H1 (cell line): Measurements from ENCODE around the gene PSMB1. TPM values are rescaled to one million over a fixed set of nuclear protein-coding genes. Genes with fewer than 3 reads are reported as not detected.

ENCODE experiments used
- CTCF ChIA-PET: fragments of 300-600 bp; sonication (Branson Sonifier 250); formaldehyde crosslinking; loops from one replicate; lab custom pipeline; 2021; ENCODE audit not compliant: partially characterized antibody; lab: Charles Lee
- POLR2A ChIA-PET: fragments of 300-600 bp; sonication (Branson Sonifier 250); formaldehyde crosslinking; loops from one replicate; lab custom pipeline; 2021; ENCODE audit warnings: inconsistent platforms; ENCODE audit not compliant: partially characterized antibody; lab: Charles Lee
- DNase-seq, 2 experiments: peaks; one replicate each; pipeline versions ENCODE4 v3.0.0 to v3.0.0-alpha.2; 2010 to 2022; ENCODE audit warnings: low spot score in 2 of 2, low read depth in 1 of 2, mixed read lengths in 1 of 2
- FAIRE-seq: peaks from 2 replicates; lab custom pipeline; 2011; peaks lifted over from hg19 to GRCh38; lab: Jason Lieb, UNC
- H2AFZ ChIP-seq: 2 replicates; pipeline ENCODE4 v1.8.1; 2012; ENCODE audit warnings: low read length, inconsistent platforms
- H2AK5ac ChIP-seq: 2 replicates; pipeline ENCODE4 v1.6.1; 2013; ENCODE audit warnings: low read depth, low read length
- H2BK120ac ChIP-seq: replicated peaks from 2 replicates; pipeline ENCODE3; 2013; ENCODE audit warnings: low read depth, low read length, inconsistent platforms
- H2BK12ac ChIP-seq: 2 replicates; pipeline ENCODE4 v1.6.1; 2013; ENCODE audit warnings: low read depth, low read length
- H2BK15ac ChIP-seq: 2 replicates; pipeline ENCODE4 v1.6.1; 2013; ENCODE audit warnings: low read length
- H2BK20ac ChIP-seq: 2 replicates; pipeline ENCODE4 v1.6.1; 2013; ENCODE audit warnings: low read length
- H2BK5ac ChIP-seq: 2 replicates; pipeline ENCODE4 v1.6.1; 2013; ENCODE audit warnings: low read depth, low read length
- H3K14ac ChIP-seq: 2 replicates; pipeline ENCODE4 v1.6.1; 2013; ENCODE audit warnings: inconsistent platforms; ENCODE audit not compliant: insufficient read length
- H3K18ac ChIP-seq: 2 replicates; pipeline ENCODE4 v1.6.1; 2013; ENCODE audit warnings: low read length; ENCODE audit errors: extremely low read depth
- H3K23ac ChIP-seq: 2 replicates; pipeline ENCODE4 v1.6.1; 2013; ENCODE audit warnings: inconsistent platforms; ENCODE audit not compliant: insufficient read length
- H3K23me2 ChIP-seq: 2 replicates; pipeline ENCODE4 v1.6.1; 2013; ENCODE audit warnings: low read depth, low read length
- H3K27ac ChIP-seq: 2 replicates; pipeline ENCODE4 v1.6.1; 2011; ENCODE audit warnings: low read depth, low read length, inconsistent platforms
- H3K27me3 ChIP-seq, 4 experiments: replicated peaks in 1 of 4; 1 replicate in 1 of 4; 2 replicates in 3 of 4; pipeline versions ENCODE4 v1.6.1 to v1.8.1; 2011 to 2013; ENCODE audit warnings: low read length in 3 of 4, mild to moderate bottlenecking in 3 of 4, inconsistent platforms in 2 of 4, mixed read lengths in 2 of 4, moderate library complexity in 1 of 4; ENCODE audit not compliant: control insufficient read depth in 3 of 4, insufficient read depth in 3 of 4; ENCODE audit errors: extremely low read depth in 1 of 4
- H3K36me3 ChIP-seq, 4 experiments: 2 replicates each; pipeline versions ENCODE4 v1.6.1 to v1.8.1; 2011 to 2013; ENCODE audit warnings: mild to moderate bottlenecking in 4 of 4, low read length in 3 of 4, moderate library complexity in 2 of 4, control low read depth in 1 of 4, inconsistent platforms in 1 of 4; ENCODE audit not compliant: insufficient read depth in 4 of 4, control insufficient read depth in 2 of 4
- H3K4ac ChIP-seq: replicated peaks from 2 replicates; pipeline ENCODE3; 2013; ENCODE audit warnings: low read length, low read depth, mixed read lengths, inconsistent platforms; ENCODE audit not compliant: insufficient read length
- H3K4me1 ChIP-seq, 4 experiments: replicated peaks in 1 of 4; 1 replicate in 1 of 4; 2 replicates in 3 of 4; pipeline versions ENCODE4 v1.6.1 to v1.8.1; 2011 to 2013; ENCODE audit warnings: low read length in 3 of 4, inconsistent platforms in 2 of 4, mixed read lengths in 1 of 4; ENCODE audit not compliant: insufficient read depth in 4 of 4, control insufficient read depth in 3 of 4
- H3K4me2 ChIP-seq, 2 experiments: 2 replicates each; pipeline versions ENCODE4 v1.6.1 to v1.8.1; 2011 to 2013; ENCODE audit warnings: low read depth in 2 of 2, low read length in 2 of 2, control low read depth in 1 of 2, inconsistent platforms in 1 of 2, mild to moderate bottlenecking in 1 of 2; ENCODE audit not compliant: insufficient read depth in 1 of 2
- H3K4me3 ChIP-seq, 4 experiments: fragments of 200-600, 300-600 bp in 1 of 4; sonication (generic), shearing (Covaris generic), sonication (Bioruptor Twin) in 1 of 4; 2 replicates each; pipeline versions ENCODE4 v1.5.1 to v1.8.1; 2011 to 2016; ENCODE audit warnings: low read length in 4 of 4, low read depth in 3 of 4, control low read depth in 2 of 4, inconsistent platforms in 2 of 4, mild to moderate bottlenecking in 2 of 4, mixed read lengths in 1 of 4, moderate library complexity in 1 of 4; ENCODE audit not compliant: insufficient read depth in 2 of 4; ENCODE audit errors: extremely low read depth in 1 of 4
- H3K56ac ChIP-seq: replicated peaks from 2 replicates; pipeline ENCODE3; 2013; ENCODE audit warnings: low read depth, mild to moderate bottlenecking, mixed read lengths, low read length, inconsistent platforms; ENCODE audit not compliant: insufficient read length
- H3K79me1 ChIP-seq: 2 replicates; pipeline ENCODE4 v1.6.1; 2013; ENCODE audit warnings: low read depth, low read length, control low read depth
- H3K79me2 ChIP-seq, 2 experiments: 2 replicates each; pipeline versions ENCODE4 v1.6.1 to v1.8.1; 2012 to 2013; ENCODE audit warnings: low read length in 2 of 2, mild to moderate bottlenecking in 2 of 2, inconsistent platforms in 1 of 2; ENCODE audit not compliant: insufficient read depth in 2 of 2, control insufficient read depth in 1 of 2
- H3K9ac ChIP-seq, 4 experiments: replicated peaks in 1 of 4; 1 replicate in 1 of 4; 2 replicates in 3 of 4; pipeline versions ENCODE4 v1.6.1 to v1.8.1; 2011 to 2013; ENCODE audit warnings: low read depth in 3 of 4, low read length in 3 of 4, control low read depth in 2 of 4, mild to moderate bottlenecking in 2 of 4, moderate library complexity in 2 of 4, inconsistent platforms in 1 of 4; ENCODE audit errors: extremely low read depth in 1 of 4
- H3K9me3 ChIP-seq, 2 experiments: 2 replicates each; pipeline versions ENCODE4 v1.6.1 to v1.8.1; 2012 to 2013; ENCODE audit warnings: mild to moderate bottlenecking in 2 of 2, moderate library complexity in 2 of 2, control low read depth in 1 of 2, inconsistent platforms in 1 of 2, low read depth in 1 of 2, low read length in 1 of 2, mixed read lengths in 1 of 2; ENCODE audit not compliant: insufficient read depth in 2 of 2
- H4K20me1 ChIP-seq, 2 experiments: replicated peaks in 1 of 2; 2 replicates each; pipeline versions ENCODE3 to v1.8.1; 2011 to 2013; ENCODE audit warnings: inconsistent platforms in 2 of 2, low read length in 2 of 2, mild to moderate bottlenecking in 1 of 2; ENCODE audit not compliant: insufficient read depth in 2 of 2, control insufficient read depth in 1 of 2
- H4K5ac ChIP-seq: 2 replicates; pipeline ENCODE4 v1.6.1; 2013; ENCODE audit warnings: low read length, low read depth, mixed read lengths, inconsistent platforms; ENCODE audit not compliant: insufficient read length
- H4K8ac ChIP-seq: 2 replicates; pipeline ENCODE4 v1.8.0; 2013; ENCODE audit warnings: mild to moderate bottlenecking, moderate library complexity, low read length, inconsistent platforms; ENCODE audit not compliant: insufficient read depth; ENCODE audit errors: extremely low read depth
- H4K91ac ChIP-seq: replicated peaks from 2 replicates; pipeline ENCODE3; 2013; ENCODE audit warnings: low read length, mixed read lengths, inconsistent platforms; ENCODE audit not compliant: insufficient read length
- BCL11A ChIP-seq, 2 experiments: IDR thresholded peaks; one replicate each; pipeline ENCODE4 v1.6.1; 2011; ENCODE audit warnings: low read depth in 2 of 2, low read length in 2 of 2, mild to moderate bottlenecking in 2 of 2
- CREB1 ChIP-seq: IDR thresholded peaks from 2 replicates; pipeline ENCODE4 v1.6.1; 2012; ENCODE audit warnings: inconsistent platforms
- RAD21 ChIP-seq, 2 experiments: IDR thresholded peaks in 1 of 2; conservative IDR thresholded peaks in 1 of 2; 2 replicates each; pipeline ENCODE4 v1.6.1; 2011; ENCODE audit warnings: low read depth in 2 of 2, low read length in 2 of 2, improper control_type of control experiment in 1 of 2, inconsistent platforms in 1 of 2, mild to moderate bottlenecking in 1 of 2, moderate library complexity in 1 of 2
- WGBS, 2 experiments: shearing (Covaris generic) in 1 of 2; methylation state at CpG; one replicate each; pipeline versions ENCODE4 v1.1.6 to v1.1.7; 2013 to 2015; ENCODE audit warnings: low lambda C conversion rate in 2 of 2, mixed read lengths in 2 of 2, inconsistent platforms in 1 of 2, low coverage in 1 of 2, missing lambda C conversion rate in 1 of 2; ENCODE audit not compliant: insufficient replicate concordance in 2 of 2, insufficient coverage in 1 of 2, insufficient read length in 1 of 2; ENCODE audit errors: extremely low coverage in 1 of 2, missing lambda C conversion rate in 1 of 2; 5-methylcytosine and 5-hydroxymethylcytosine counted together
- polyA plus RNA-seq, 7 experiments: library from polyadenylated mRNA; depleted of rRNA in 3 of 7; stranded (reverse) in 5 of 7; unstranded in 2 of 7; fragments of >200 nt in 5 of 7; fragments of 200-250 nt in 2 of 7; gene quantifications; 1 replicate in 5 of 7; 2 replicates in 1 of 7; 4 replicates in 1 of 7; pipeline versions ENCODE4 v1.2.1 to v1.2.3, GENCODE V29; 2011 to 2013; ENCODE audit warnings: missing spikeins in 2 of 7, mixed read lengths in 2 of 7
- total RNA-seq: library from RNA; stranded (reverse); fragmentation: NEBNext Ultra II Directional; extraction: Animal tissue kit (Norgen Biotek cat#: 25700); gene quantifications from 2 replicates; pipeline ENCODE4 v1.2.1, GENCODE V29; 2021
- TF ChIP-seq, protein P1 (sequence below), 3 experiments: IDR thresholded peaks; 1 replicate in 2 of 3; 2 replicates in 1 of 3; pipeline versions ENCODE4 v1.5.1 to v1.6.1; 2011; ENCODE audit warnings: low read length in 3 of 3, mild to moderate bottlenecking in 3 of 3, inconsistent platforms in 2 of 3, low read depth in 1 of 3, moderate library complexity in 1 of 3; ENCODE audit not compliant: insufficient read depth in 1 of 3; ENCODE audit errors: control extremely low read depth in 1 of 3

PSMB1 gene
- total and polyA plus RNA-seq, 2 of the 8 experiments (the other 6 are each of a cell fraction or from before 2014, with no cell fraction given) = 237 to 609 TPM

GRCh38 chr6:170575250-170575649 is 22.1 kb upstream of the PSMB1 start:
- Histone ChIP-seq H3K9ac (no peak overlapping the region), H3K4ac (no peak overlapping the region), H3K23ac (no peak overlapping the region), H3K23me2 (no peaks in the 10 kb centered on the region), H3K56ac (no peak overlapping the region), H3K27me3 (no peaks in the 10 kb centered on the region), H3K14ac (no peak overlapping the region), H2AK5ac (no peak overlapping the region), H2BK15ac (no peak overlapping the region), H3K27ac (no peak overlapping the region), H3K4me3 (no peak overlapping the region), H2BK20ac (no peak overlapping the region), H3K9me3 (no peaks in the 10 kb centered on the region), H3K4me2 (no peak overlapping the region), H3K79me2 (no peaks in the 10 kb centered on the region), H3K79me1 (no peaks in the 10 kb centered on the region), H3K4me1 (no peaks in the 10 kb centered on the region), H4K8ac (no peak overlapping the region), H2BK5ac (no peak overlapping the region), H4K5ac (no peak overlapping the region), H3K18ac (no peak overlapping the region), H4K91ac (no peak overlapping the region), H2AFZ (no peak overlapping the region), H2BK12ac (no peak overlapping the region), H2BK120ac (no peak overlapping the region), H4K20me1 (peaks cover 0 to 3% of the 10 kb centered on the region in 2 experiments), H3K36me3 (peaks cover under 1 to 72% (median 23%) of the 10 kb centered on the region in 4 experiments; a peak in 7 of 8 replicates)
- WGBS, 2 experiments = 84% methylated on average over 1 of the region's 1 CpG; no CpG with 5 or more reads in 1 of the 2 experiments
- FAIRE-seq = no peak
- no peak for TF ChIP-seq BCL11A (IDR thresholded peaks at IDR 0.05; ENCODE audit: low read depth in 2 of 2, low read length in 2 of 2)
- no peak for TF ChIP-seq CREB1
- TF ChIP-seq RAD21 (IDR thresholded peaks at IDR 0.05 in 1 of 2, conservative IDR thresholded peaks at IDR 0.05 in 1 of 2; ENCODE audit: low read depth in 2 of 2, low read length in 2 of 2) = peak; percentile 48 to 60
- TF ChIP-seq, protein P1, sequence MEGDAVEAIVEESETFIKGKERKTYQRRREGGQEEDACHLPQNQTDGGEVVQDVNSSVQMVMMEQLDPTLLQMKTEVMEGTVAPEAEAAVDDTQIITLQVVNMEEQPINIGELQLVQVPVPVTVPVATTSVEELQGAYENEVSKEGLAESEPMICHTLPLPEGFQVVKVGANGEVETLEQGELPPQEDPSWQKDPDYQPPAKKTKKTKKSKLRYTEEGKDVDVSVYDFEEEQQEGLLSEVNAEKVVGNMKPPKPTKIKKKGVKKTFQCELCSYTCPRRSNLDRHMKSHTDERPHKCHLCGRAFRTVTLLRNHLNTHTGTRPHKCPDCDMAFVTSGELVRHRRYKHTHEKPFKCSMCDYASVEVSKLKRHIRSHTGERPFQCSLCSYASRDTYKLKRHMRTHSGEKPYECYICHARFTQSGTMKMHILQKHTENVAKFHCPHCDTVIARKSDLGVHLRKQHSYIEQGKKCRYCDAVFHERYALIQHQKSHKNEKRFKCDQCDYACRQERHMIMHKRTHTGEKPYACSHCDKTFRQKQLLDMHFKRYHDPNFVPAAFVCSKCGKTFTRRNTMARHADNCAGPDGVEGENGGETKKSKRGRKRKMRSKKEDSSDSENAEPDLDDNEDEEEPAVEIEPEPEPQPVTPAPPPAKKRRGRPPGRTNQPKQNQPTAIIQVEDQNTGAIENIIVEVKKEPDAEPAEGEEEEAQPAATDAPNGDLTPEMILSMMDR (IDR thresholded peaks at IDR 0.05; ENCODE audit: control extremely low read depth in 1 of 3, insufficient read depth in 1 of 3, low read depth in 1 of 3, low read length in 3 of 3) = peak in 2 of 3 experiments; percentile 38 to 50; a peak in 3 of 4 replicates
- DNase-seq = no peak
- CTCF ChIA-PET = interaction anchor here (0.6 to 2.4 kb wide), 10 partner anchors 9 to 1417 kb away, joined by 3 to 9 read pairs (median 4); partner anchors contain the start of gene PDCD2
- POLR2A ChIA-PET = interaction anchor here (0.8 to 2.8 kb wide), 7 partner anchors 9 to 31 kb away, joined by 3 to 15 read pairs (median 4); partner anchors contain the start of gene PDCD2
